NCI-H748 (cell line): ENCODE results near the gene TNIP1.

ENCODE experiments used
- DNase-seq: peaks from one replicate; lab custom pipeline; 2025; ENCODE audit not compliant: unreplicated experiment; lab: John Stamatoyannopoulos, UW

Gene TNIP1

DNA sequence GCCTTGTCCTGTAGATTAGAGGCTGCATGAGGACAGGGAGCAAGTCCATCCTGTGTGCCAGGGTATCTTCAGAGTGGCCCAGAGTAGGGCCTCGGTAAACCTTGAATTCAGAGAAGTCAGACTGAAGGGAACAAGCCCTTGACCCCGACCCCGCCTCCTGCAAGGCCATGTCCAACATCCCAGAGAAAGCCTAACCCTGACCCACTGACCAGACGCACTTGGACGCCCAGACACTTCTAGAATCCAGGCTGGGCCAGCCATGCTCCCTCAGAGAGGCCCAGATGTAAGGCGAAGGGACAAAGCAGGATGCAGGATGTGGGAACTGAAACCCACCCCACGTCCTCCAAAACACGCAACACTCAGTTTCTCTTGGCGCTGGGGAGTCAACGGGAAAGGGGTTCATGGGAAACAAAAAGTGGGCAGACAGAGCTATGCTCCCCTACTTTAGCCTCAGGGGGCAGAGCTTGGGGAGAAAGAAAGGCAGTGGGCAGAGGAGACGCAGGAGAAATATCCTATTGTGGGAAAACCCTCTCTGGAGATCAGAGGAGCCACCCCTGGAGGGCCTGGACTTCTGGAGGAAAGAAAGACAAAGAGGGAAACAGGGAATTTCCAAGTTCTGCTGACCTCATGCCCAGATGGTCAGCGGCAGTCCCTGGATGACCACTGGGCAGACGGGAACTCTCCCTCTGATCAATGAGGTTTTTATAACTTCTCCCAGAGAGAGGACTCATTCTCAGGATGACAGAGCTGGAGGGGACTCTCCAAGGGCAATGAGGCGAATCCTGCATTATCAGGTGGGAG lies 13.0 kb downstream of the TNIP1 start:
- DNase-seq = no peak

DNA sequence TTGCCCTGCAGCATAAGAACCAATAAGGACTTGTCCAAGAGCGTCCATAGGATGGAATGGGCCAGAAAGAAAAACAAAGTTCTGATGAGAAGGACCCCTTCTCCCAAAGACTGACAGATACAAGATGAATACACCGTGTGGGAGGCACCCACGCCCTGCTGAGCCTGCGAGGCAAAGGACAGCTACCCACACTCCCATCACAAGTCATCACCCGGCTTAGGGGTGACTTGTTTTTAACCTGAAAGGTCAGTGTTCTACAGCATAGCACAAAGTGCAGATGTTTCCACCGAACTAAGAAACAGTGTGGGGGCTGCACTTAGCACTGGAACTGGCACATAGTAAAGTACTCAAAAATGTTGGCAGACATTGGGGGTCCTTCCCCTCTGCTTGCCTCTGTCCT lies 13.9 kb downstream of the TNIP1 start:
- DNase-seq = no peak

DNA sequence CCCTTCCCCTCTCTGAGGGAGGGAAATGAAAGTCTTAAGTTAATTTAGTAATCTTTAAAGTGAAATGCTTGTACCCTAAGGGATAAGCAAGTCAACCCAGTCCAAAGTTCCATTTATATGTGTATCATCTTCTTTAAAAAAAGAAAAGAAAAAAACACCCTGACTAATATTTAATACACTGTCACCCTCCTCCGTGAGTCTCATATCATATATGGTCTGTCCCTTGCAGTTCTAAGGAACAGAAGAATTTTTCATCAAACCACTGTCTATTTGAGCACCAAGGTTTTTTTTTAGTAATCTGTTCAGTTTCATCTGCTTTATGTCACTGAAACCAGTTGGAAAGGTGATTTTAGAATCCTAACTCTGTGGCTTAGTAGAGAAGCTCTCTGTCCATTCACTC lies 15.2 kb downstream of the TNIP1 start:
- DNase-seq = no peak

DNA sequence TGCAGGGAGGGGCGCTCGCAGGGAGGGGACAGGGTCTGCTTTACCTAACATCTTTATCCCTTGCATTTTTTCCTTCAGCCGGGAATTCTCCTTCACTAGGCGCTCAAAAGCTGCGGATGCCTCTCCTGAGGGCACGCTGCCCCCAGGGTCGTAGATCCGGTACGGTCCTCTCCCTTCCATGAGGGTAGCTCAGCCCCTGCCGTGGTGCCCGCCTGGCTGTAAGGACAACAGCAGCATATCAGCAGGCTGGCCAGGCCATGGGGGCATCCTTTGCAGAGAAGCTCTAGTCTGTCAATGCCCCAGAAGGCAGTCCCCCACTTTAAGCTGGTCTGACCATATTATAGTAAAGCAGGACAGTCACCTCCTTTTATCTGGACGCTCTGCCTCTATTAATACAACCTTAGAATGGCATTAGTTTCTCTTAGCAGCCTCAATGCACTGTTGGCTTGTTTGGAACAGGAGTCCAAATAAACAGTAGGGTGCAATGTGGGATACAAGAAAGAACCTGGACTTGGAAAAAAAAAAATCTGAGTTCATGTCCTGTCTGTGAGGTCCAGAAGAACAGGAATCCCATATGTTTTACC lies 15.8 kb downstream of the TNIP1 start:
- no peak for DNase-seq

DNA sequence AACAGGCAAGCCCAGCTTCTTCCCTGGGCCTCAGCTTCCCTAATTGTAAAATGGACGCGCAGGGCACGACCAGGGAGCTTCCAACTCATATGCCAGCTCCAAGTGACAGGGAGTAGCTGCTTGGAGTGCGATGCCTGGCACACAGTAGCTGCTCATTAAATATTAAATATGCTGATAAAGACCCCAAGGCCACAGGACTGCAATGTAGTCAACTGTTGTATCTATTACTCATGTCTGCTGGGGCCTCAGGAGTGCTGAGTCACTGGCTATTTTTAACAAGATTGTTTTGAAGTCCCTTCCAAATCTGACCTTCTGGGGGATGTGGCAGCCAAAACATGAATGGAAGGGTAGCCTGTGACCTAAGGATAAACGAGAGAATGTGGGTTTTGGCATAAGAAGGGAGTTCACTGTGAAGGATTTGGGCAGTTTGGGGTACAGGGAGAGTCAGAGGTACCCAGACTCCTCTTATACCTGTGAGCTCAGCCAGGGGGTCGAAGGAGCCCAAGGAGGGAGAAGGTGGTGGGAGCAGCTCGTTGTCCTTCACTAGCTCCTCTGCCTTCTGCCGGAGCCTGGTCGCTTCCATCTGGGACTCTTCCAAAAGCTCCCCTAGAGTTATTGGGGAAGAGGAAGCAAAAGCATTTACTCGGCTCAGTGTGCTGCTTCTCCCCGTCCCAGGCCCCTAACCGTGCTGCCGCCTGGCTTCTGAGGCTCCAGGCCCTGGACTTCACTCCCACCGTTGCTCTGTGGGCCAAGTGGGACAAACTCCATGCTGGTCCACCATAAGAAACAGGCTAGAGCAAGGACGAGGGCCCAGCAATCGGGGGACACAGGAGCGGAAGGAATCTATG lies 17.5 kb downstream of the TNIP1 start:
- DNase-seq = no peak

DNA sequence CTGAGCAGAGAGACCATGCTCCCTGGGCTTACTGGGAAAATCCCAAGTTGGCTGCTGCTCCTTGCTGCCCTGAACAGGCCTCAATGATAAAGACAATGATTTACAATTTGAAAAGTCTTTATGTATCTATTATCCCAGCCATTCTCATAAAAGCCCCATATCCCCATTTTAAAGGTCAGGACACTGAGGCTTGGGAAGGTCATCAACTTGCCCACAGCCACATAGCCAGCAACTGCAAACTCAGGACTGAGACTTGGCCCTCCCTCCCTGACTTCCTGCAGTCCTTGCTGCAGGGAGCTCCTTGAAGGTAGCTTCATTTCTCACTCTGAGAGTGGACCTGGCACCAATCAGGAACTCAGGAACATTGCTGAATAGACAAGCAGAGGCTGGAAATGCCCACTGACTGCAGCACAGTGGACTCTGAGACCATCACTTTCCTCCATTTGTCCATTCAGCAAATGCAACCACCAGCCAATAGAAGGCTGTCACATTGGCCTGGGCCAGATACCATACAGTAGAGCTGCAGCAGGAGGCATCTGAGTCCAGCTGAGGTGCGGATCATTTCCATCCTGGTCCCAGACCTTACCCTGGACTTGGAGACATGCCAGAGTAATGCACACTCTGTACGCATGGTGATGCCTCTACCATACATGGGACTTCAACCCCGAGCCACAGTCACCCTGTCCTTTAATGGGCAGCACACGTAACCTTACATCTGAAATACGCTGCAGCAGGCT lies 18.3 kb downstream of the TNIP1 start:
- no peak for DNase-seq

DNA sequence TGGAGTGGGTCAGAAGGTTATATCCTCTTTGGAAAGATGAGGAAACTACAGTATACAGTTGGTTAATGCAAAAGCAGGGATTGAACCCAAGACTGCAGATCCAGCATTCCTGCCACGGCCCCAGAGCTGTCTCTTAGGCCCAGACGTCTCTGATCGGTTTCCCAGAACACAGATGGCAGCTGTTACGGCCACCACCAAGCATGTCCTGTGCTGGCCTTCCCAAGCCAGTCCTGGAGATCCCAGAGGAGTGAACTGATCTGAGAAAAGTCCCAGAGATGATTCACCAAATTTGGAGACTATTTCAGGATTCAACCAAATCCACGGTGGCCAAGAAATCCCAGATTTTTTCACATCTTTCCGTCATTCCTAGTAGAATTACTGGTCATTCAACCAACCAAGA lies 20.1 kb downstream of the TNIP1 start:
- DNase-seq = no peak

DNA sequence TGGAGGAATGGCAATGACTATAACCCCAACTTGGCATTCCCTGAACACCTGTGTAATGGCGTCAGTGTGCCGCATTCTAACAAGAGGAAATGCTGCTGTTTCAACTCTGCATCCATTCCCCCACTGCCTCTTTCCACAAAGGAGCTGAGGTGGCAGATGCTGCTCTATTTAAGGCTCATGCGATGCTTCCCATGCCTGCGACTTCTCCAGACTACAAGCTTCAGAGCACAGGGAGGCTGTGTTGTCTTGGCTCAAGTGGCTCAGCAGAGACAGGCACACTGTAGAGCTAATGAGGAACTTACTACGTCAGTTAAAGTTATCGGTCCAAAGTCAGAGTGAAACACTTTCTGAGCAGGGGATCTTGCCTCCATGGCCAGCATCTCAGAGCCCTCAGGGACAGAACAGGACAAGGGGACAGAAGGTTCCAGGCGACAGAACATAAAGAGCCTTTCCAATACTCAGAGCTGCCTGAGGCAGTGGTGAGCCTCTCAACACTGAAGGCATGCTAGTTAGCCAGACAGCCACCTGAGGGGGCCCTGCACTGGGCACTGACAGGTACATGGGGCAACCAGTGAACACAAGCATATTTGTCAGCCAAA lies 21.8 kb downstream of the TNIP1 start:
- DNase-seq = no peak

DNA sequence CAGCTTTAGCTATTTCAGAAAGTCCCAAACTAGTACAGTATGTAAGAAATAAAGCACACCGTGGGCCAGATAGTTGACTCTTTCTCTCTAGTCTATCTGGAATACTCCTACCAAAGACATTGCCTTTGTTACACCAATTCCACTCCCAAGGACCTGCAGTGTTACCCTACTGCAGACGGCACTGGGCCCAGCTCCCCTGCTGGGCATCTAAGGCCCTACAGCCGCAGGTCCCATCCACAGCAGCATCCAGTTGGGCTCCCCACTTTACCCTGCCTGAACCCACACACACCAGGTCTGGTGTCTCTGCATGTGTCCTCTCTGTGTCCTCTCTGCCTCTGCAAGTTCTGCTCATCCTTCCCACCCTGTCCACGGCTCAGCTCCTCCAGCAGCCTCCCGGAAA lies 22.5 kb downstream of the TNIP1 start:
- DNase-seq = no peak

DNA sequence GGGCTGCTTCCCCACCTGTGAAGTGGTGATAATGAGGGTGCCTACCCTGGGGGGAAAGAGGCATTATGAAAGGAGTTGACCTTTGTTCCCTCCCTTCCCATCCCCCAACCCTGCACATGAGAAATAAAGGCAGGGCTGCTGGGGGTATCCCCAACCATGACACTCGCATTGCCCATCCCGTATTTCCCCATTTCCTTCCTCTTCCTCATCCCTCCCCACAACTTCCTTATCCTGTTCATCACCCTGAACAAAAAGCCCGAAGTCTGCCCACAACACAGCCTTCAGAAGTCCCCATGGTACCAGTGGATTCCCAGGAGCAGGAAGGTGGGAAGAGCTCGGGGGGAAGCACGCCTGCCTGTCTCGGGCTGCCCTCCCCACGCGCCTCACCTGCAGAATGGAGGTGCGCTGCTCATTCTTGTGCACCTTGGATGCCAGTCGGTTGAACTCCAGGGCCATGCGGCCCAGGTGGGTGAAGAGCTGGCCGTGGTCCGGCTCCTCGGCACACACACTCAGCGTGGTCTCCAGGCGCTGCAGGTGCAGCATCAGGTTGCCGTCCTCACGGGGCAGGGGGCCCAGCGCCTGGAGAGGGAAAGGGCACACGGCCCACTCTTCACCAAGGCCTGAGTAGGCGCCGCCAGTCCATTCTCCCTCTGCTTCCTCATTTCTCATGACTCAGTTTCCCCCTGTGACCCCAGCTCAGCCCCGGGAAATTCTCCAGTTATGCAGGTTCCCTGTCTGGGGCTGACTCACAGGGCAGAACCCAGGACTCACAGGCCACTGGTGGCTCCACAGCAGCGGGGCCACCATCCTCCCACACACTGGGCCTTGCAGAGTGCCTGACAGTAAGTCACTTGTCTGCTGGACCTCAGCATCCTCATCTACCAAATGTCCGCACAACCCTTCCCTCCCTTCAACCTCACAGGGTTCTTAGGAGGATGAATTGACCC lies 24.2 kb downstream of the TNIP1 start:
- no peak for DNase-seq

DNA sequence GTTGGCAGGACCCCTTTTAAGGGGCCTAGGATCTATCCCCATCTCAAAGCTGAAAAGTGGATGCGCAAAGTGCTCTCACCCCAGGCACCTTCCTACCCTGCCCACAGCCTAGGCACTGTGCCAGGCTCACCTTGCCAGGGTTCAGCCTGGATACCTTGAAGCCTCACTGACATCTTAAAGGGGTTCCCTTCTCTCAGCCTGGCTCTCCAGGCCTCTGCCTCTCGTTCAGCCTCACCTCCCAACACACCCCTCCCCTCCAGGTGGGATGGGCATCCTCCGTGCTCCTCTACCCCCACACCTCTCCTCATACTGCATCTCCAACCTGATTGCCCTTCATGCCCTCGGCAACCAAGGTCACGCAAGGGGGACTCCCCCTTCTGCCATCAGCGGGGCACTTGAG lies 25.5 kb downstream of the TNIP1 start:
- DNase-seq = no peak

DNA sequence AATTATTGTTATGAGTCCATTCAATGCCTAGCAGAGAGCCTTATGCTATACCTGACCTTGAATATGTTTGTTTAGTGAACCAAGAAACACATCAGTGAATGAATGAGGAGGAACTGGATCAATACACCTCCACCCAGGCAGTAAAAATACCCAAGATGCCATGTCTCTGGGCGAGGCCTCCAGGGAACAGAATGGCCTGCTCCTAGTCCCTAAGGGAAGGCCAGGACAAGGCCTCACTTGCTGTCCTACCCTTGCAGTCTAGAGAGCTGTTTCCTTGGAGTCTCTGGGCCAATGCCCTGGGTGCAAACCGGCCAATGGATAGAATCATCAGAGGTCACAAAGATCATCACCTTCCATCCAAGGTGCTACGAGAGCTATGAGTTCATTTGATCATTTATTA lies 26.1 kb downstream of the TNIP1 start:
- no peak for DNase-seq

DNA sequence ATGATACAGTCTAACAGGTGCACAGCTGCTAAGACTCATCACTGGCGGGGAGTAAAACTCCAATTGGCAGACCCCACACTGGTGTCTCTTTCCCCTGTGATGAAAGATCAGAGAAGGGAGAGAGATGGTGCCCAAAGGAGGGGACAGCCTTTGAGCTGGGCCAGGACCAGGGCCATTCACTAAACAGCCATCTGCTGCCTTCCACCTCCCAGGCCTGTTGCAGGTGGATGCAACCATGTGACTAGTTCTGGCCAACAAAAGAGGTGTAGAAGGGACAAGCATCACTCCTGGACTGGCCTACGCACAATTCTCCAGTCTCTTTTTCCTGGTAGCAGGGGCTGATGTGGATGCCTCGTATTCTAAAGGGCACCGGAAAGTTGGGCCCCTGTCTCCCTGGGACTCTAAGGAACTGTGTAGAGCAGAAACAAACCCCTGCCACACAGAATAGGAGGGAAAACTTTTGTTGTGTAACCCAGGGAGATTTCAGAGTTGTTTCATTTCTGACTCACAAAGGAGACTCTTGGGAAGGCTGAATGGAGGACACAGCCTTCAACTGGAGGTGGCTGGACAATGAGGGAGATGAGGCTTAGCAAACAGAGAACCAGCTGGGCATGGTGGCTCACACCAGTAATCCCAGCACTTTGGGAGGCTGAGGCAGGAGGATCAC lies 26.9 kb downstream of the TNIP1 start:
- DNase-seq = no peak

DNA sequence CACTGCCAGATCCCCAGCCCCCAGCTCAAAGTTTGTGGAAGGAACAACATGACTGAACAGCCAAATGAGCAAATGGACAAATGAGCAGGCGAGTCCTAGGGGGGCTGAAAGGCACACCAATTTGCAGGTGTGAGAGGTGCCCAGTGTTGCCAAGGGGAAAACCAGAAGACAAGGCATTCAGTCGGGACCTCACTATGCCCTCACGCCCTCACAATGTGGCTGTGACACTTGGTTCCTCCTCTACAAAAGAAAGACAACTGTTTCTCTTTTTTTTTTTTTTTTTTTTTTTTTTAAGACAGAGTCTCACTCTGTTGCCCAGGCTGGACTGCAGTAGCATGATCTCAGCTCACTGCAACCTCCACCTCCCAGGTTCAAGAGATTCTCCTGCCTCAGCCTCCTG lies 28.0 kb downstream of the TNIP1 start:
- DNase-seq = no peak

DNA sequence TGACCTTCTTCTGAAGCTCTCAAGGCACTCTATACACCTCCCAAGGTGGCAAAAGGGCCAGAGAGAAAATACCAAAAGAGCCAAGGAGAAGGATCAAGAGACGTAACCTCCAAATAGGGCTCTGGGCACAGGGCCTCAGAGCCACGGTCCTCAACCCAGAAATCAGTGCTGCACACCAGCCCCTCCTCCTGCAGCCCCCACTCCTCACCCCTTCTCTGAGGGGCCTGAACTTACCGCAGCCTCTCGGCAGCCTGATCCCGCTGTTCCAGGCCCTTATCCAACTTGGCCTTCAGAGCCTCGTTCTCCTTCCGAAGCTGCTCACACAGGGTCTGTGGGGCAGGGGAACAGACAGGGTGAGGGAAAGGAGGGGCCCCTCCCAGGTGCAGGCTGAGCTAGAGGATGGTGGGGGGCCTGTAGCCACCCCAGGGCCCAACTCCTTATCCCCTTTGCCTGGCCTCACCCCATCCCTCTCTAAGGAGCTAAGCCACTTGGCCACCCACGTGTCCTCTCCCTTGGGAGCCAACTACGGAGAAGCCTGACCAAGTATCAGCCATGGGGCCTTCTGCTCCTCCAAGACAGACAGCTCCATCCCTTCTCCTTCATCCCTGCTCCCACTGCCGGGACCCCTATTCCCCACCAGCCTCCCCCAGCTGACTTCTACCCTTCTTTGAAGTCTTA lies 28.8 kb downstream of the TNIP1 start:
- DNase-seq = no peak

DNA sequence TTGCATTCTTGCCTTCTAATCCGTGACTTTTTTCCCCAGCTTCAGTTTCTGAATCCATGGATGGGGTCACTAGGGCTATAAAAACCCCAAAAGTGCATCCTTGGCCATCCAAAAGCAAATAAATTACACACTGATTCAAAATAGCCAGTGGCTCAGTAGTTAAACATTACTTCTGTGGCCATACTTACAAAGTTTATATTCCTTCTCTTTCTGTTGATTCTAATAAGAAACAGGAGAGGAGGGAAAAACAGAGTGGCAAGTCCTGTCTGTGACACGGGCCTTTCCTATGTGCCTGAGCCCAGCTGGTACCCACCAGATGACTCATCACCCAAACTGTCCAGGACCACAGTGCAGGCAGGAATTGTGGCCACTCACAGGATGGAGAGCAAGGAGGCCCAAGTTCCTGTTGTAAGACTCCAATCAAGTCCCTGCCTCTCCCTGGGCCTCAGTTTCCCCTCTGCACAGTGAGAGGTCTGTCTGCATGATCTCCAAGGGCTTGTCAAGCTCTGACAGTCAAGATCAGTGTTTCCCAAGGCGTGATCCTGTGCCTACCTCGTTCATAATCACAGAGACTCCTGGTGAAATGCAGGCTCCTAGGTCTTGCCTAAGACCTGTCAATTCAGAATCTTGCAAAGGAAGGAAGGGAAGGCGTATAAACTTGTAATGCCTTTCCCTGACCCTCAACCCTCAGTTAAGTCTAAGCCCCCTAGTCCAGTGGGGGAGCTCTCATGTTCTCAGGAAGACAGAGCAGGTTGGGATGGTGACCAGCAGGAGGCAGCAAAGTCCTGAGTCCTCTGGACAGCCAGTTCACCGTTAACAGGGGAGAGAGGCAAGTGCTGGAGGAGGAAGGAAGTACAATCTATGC lies 29.5 kb downstream of the TNIP1 start:
- DNase-seq = peak; percentile 45

DNA sequence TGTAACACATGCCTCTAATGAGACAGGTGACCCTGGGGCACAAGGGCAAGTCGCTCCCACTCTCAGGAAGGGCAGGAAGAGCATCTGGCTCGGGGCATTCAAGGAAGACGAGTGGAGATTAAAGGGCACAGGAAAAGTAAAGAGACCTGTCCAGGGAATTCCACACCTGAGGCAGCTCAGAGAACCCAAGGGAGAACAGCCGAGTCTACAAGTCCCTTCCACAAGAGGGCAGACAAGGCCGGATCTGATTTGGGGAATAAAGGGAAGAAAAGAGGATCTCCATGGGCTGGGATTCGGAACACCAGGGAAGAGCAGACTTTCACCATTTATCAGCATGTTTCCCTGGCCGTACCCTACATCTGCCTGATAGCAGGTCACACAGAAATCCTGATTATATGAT lies 32.3 kb downstream of the TNIP1 start:
- no peak for DNase-seq
